Left renal cortex interstitium (tissue), 4 donors: ENCODE results near the gene EPS8L3. TPM values are rescaled to one million over a fixed set of nuclear protein-coding genes. Genes with fewer than 3 reads are reported as not detected.
"Not testable (repeated sequence)": the region's sequence is repeated elsewhere in the genome, so short reads cannot be mapped to it uniquely, and the experiment has no call there.

Experiments
- DNase-seq, 4 donors: peaks; one replicate each; pipeline ENCODE4 v3.0.0-alpha.2; 2013; ENCODE audit warnings: low read depth in 4 of 4, low spot score in 2 of 4, missing footprints in 1 of 4
- polyA plus RNA-seq, 4 donors: library from polyadenylated mRNA; unstranded; fragments of 120-200 nt; gene quantifications; one replicate each; pipeline ENCODE4 v1.2.1, GENCODE V29; 2013; ENCODE audit not compliant: insufficient read length in 4 of 4

The EPS8L3 gene
- polyA plus RNA-seq, 4 donors = 0.37 to 1.6 (median 0.71) TPM

GRCh38 chr1:109766991-109767636, 3.4 kb upstream of the EPS8L3 start:
- DNase-seq = not testable (repeated sequence)

- no peak for DNase-seq
Measured at GRCh38 chr1:109765896-109766615, 2.3 kb upstream of the EPS8L3 start.

- DNase-seq = no peak
Measured at GRCh38 chr1:109765483-109765815, 1.7 kb upstream of the EPS8L3 start.

GRCh38 chr1:109764561-109765482, 1.1 kb upstream of the EPS8L3 start:
- DNase-seq = no peak

- DNase-seq = no peak
Measured at GRCh38 chr1:109762821-109763645, 690 bp downstream of the EPS8L3 start.

- no peak for DNase-seq
Measured at GRCh38 chr1:109762039-109762585, 1.6 kb downstream of the EPS8L3 start.

- no peak for DNase-seq
Measured at GRCh38 chr1:109761227-109762038, 2.3 kb downstream of the EPS8L3 start.

- no peak for DNase-seq
Measured at GRCh38 chr1:109760581-109761226, 3.0 kb downstream of the EPS8L3 start.

GRCh38 chr1:109759513-109760334, 4.0 kb downstream of the EPS8L3 start:
- no peak for DNase-seq

- no peak for DNase-seq
Measured at GRCh38 chr1:109757936-109758786, 5.6 kb downstream of the EPS8L3 start.

- no peak for DNase-seq
Measured at GRCh38 chr1:109756848-109757521, 6.7 kb downstream of the EPS8L3 start.

- not testable (repeated sequence) for DNase-seq
Measured at GRCh38 chr1:109756325-109756724, 7.4 kb downstream of the EPS8L3 start.

GRCh38 chr1:109754738-109755137, 9.0 kb downstream of the EPS8L3 start:
- DNase-seq = no peak

GRCh38 chr1:109751531-109752260, 12.0 kb downstream of the EPS8L3 start:
- DNase-seq = no peak

- DNase-seq = no peak
Measured at GRCh38 chr1:109750920-109751319, 12.8 kb downstream of the EPS8L3 start.
